Measurements from ENCODE around the gene SEMA6B. TPM values are rescaled to one million over a fixed set of nuclear protein-coding genes. Genes with fewer than 3 reads are reported as not detected.

The SEMA6B gene
- total and polyA plus RNA-seq, 2 donors (not counting 3 experiments of a cell fraction or from before 2014, with no cell fraction given): 97.8 to 176 TPM

GRCh38 chr19:4604912-4605311 is 45.4 kb upstream of the SEMA6B start:
- Histone ChIP-seq H3K36me3 (ENCODE audit: control insufficient read depth in 2 of 2, extremely low read depth in 1 of 2, insufficient read depth in 2 of 2, low read length in 2 of 2) (no peaks in the 10 kb centered on the region), H3K4me3 (replicated peaks in 1 of 3; ENCODE audit: insufficient read depth in 1 of 3, low read depth in 1 of 3, low read length in 3 of 3) (no peak overlapping the region), H3K27me3 (ENCODE audit: control insufficient read depth in 2 of 2, insufficient read depth in 2 of 2, low read length in 2 of 2) (peaks cover 0 to 2% of the 10 kb centered on the region in 2 experiments), H3K9ac (replicated peaks; ENCODE audit: extremely low read depth, insufficient read depth, low read length) (no peak overlapping the region), H4K20me1 (replicated peaks; ENCODE audit: control insufficient read depth, extremely low read depth, insufficient read depth, low read length) (no peaks in the 10 kb centered on the region), H3K9me1 (replicated peaks; ENCODE audit: control insufficient read depth, extremely low read depth, insufficient read depth, low read length) (no peaks in the 10 kb centered on the region), H3K9me3 (replicated peaks; ENCODE audit: control insufficient read depth, insufficient read depth, low read length) (no peaks in the 10 kb centered on the region), H3K79me2 (ENCODE audit: control insufficient read depth, insufficient read depth, low read length) (no peaks in the 10 kb centered on the region), H3K27ac (ENCODE audit: insufficient read depth, low read depth, low read length) (no peak overlapping the region), H2AFZ (ENCODE audit: low read depth, low read length) (no peak overlapping the region), H3K4me2 (ENCODE audit: insufficient read depth, low read length) (no peak overlapping the region), H3K4me1 (ENCODE audit: control insufficient read depth, extremely low read depth, insufficient read depth, low read length) (no peaks in the 10 kb centered on the region)
- POLR2A ChIA-PET: no interaction called here
- CTCF ChIA-PET: interaction anchor here (0.8 to 3.0 kb wide), 5 partner anchors 15 to 82 kb away, joined by 3 to 12 read pairs (median 4); no protein-coding TSS in a partner anchor
- DNase-seq (ENCODE audit: low read depth, low spot score) (no peak), FAIRE-seq (no peak)
- dilution Hi-C loops (cut with MboI; ENCODE audit: extremely low pct_ligation_motif_present, low sequenced_read_pairs) (no loop called here), intact Hi-C loops (cut with micrococcal nuclease) (no loop called here)
- TF ChIP-seq MYC (IDR thresholded peaks at IDR 0.05; ENCODE audit: low read depth, low read length) (no peak), FOS (IDR thresholded peaks at IDR 0.05; ENCODE audit: borderline replicate concordance, insufficient read depth, low read length) (no peak), POLR2A (IDR thresholded peaks at IDR 0.05; ENCODE audit: low read depth, low read length) (no peak), GATA2 (IDR thresholded peaks at IDR 0.05; ENCODE audit: insufficient read depth, insufficient read length, low read depth, low read length) (no peak), CTCF (IDR thresholded peaks at IDR 0.05; ENCODE audit: extremely low read depth in 1 of 2, insufficient read depth in 1 of 2, low read depth in 1 of 2, low read length in 2 of 2) (no peak), POLR2AphosphoS5 (IDR thresholded peaks at IDR 0.05; ENCODE audit: insufficient read depth, low read depth, low read length) (no peak), MAX (IDR thresholded peaks at IDR 0.05; ENCODE audit: insufficient read depth, insufficient read length) (no peak), JUN (IDR thresholded peaks at IDR 0.05; ENCODE audit: borderline replicate concordance, insufficient read depth, insufficient read length, low read depth) (no peak), EZH2 (IDR thresholded peaks at IDR 0.05; ENCODE audit: borderline replicate concordance, low read depth, low read length, severe bottlenecking) (no peak)
- BruUV-seq (replicated peaks): no TSS peak

Data from endothelial cell of umbilical vein (primary cell).